ENCODE measurements around the gene JAZF1.

- TF ChIP-seq POLR2AphosphoS5 (IDR thresholded peaks at IDR 0.05) (no peak), POLR2A (IDR thresholded peaks at IDR 0.05) (no peak), CTCF (IDR thresholded peaks at IDR 0.05) (no peak)
These were observed 257.5 kb downstream of the JAZF1 start for GRCh38 chr7:27922907-27923641.
